HepG2 (cell line): Measurements from ENCODE around the gene ICE2. TPM values are rescaled to one million over a fixed set of nuclear protein-coding genes. Genes with fewer than 3 reads are reported as not detected.

ENCODE experiments used
- CENPT ChIP-seq: sonication (generic); formaldehyde crosslinking; IDR thresholded peaks from 2 replicates; pipeline ENCODE4 v1.8.0; 2022; ENCODE audit warnings: low read depth, mild to moderate bottlenecking, moderate library complexity, missing genetic modification reagents
- CHD4 ChIP-seq: fragments of 200-600 bp; sonication (generic); IDR thresholded peaks from 2 replicates; pipeline ENCODE4 v1.7.0; 2017; ENCODE audit warnings: mild to moderate bottlenecking, low read length, borderline replicate concordance
- GFI1 ChIP-seq: sonication (generic); formaldehyde crosslinking; IDR thresholded peaks from 2 replicates; pipeline ENCODE4 v1.5.0; 2020; ENCODE audit warnings: missing genetic modification reagents, mild to moderate bottlenecking, borderline replicate concordance
- HDAC6 ChIP-seq: fragments of 200-600 bp; sonication (generic); IDR thresholded peaks from 2 replicates; pipeline ENCODE4 v1.7.0; 2017; ENCODE audit warnings: mild to moderate bottlenecking, antibody characterized with exemption, low read length, low read depth
- HNRNPL ChIP-seq: fragments of 200-400 bp; formaldehyde crosslinking; IDR thresholded peaks from 2 replicates; pipeline ENCODE4 v1.6.1; 2017; ENCODE audit warnings: mild to moderate bottlenecking, low read depth, low read length
- HOXD1 ChIP-seq: sonication (generic); formaldehyde crosslinking; IDR thresholded peaks from 2 replicates; pipeline ENCODE4 v1.5.0; 2020; ENCODE audit warnings: missing genetic modification reagents
- IRF9 ChIP-seq: sonication (generic); formaldehyde crosslinking; IDR thresholded peaks from 2 replicates; pipeline ENCODE4 v1.8.0; 2022; ENCODE audit warnings: missing genetic modification reagents, mild to moderate bottlenecking, borderline replicate concordance
- POLR2AphosphoS2 ChIP-seq: IDR thresholded peaks from 2 replicates; pipeline ENCODE4 v1.6.1; 2011; ENCODE audit warnings: low read depth, low read length, improper control_type of control experiment
- ZBTB33 ChIP-seq: sonication (generic); formaldehyde crosslinking; IDR thresholded peaks from 2 replicates; pipeline ENCODE4 v1.4.0; 2020; ENCODE audit warnings: missing genetic modification reagents
- ZNF367 ChIP-seq: sonication (generic); formaldehyde crosslinking; IDR thresholded peaks from 2 replicates; pipeline ENCODE4 v1.4.0; 2020; ENCODE audit warnings: missing genetic modification reagents, borderline replicate concordance
- polyA plus RNA-seq, 8 experiments: library from polyadenylated mRNA; depleted of rRNA in 3 of 8; stranded (reverse) in 7 of 8; unstranded in 1 of 8; fragments of >200 nt; fragmentation: Illumina TruSeq in 4 of 8; extraction: Trizol in 4 of 8; gene quantifications; 2 replicates each; pipeline versions ENCODE4 v1.2.1 to v1.2.3, GENCODE V29; 2011 to 2016; ENCODE audit warnings: low read depth in 4 of 8, missing spikeins in 1 of 8, mixed read lengths in 1 of 8; ENCODE audit not compliant: insufficient read depth in 1 of 8
- total RNA-seq, 5 experiments: library from RNA; depleted of rRNA; stranded (reverse); fragments of >200 nt; fragmentation: Illumina TruSeq; extraction: Trizol; gene quantifications; 2 replicates each; pipeline ENCODE4 v1.2.3, GENCODE V29; 2016; ENCODE audit warnings: low read depth in 1 of 5
- TF ChIP-seq, protein P1 (sequence below): IDR thresholded peaks from 2 replicates; pipeline ENCODE4 v1.6.1; 2016; ENCODE audit warnings: low read depth, missing genetic modification reagents, missing compliant biosample characterization
- TF ChIP-seq, protein P2 (sequence below): sonication (generic); formaldehyde crosslinking; IDR thresholded peaks from 2 replicates; pipeline ENCODE4 v1.4.0; 2020; ENCODE audit warnings: missing genetic modification reagents, mild to moderate bottlenecking, borderline replicate concordance
- TF ChIP-seq, protein P3 (sequence below): IDR thresholded peaks from 2 replicates; pipeline ENCODE4 v1.6.1; 2016; ENCODE audit warnings: mild to moderate bottlenecking, missing biosample characterization, missing genetic modification reagents

The ICE2 gene
- total and polyA plus RNA-seq, 2 of the 13 experiments (the other 11 are each of a cell fraction or from before 2014, with no cell fraction given), result 24.8 to 26.4 TPM

GRCh38 chr15:60392986-60393790 lies 85.8 kb downstream of the ICE2 start (continued):
- TF ChIP-seq IRF9 (no peak), HDAC6 (no peak), HOXD1 (CRISPR knock-in tag) (no peak), CENPT (CRISPR knock-in tag) (no peak), ZBTB33 (0 out of 2 replicates have a peak, but pooled peaks have one; percentile 24), CHD4 (peak; percentile 71; the same call in 1 of the 2 replicates), HNRNPL (no peak), GFI1 (no peak; the same call in 1 of the 2 replicates), POLR2AphosphoS2 (no peak), ZNF367 (CRISPR knock-in tag) (no peak)
- TF ChIP-seq, protein P1, sequence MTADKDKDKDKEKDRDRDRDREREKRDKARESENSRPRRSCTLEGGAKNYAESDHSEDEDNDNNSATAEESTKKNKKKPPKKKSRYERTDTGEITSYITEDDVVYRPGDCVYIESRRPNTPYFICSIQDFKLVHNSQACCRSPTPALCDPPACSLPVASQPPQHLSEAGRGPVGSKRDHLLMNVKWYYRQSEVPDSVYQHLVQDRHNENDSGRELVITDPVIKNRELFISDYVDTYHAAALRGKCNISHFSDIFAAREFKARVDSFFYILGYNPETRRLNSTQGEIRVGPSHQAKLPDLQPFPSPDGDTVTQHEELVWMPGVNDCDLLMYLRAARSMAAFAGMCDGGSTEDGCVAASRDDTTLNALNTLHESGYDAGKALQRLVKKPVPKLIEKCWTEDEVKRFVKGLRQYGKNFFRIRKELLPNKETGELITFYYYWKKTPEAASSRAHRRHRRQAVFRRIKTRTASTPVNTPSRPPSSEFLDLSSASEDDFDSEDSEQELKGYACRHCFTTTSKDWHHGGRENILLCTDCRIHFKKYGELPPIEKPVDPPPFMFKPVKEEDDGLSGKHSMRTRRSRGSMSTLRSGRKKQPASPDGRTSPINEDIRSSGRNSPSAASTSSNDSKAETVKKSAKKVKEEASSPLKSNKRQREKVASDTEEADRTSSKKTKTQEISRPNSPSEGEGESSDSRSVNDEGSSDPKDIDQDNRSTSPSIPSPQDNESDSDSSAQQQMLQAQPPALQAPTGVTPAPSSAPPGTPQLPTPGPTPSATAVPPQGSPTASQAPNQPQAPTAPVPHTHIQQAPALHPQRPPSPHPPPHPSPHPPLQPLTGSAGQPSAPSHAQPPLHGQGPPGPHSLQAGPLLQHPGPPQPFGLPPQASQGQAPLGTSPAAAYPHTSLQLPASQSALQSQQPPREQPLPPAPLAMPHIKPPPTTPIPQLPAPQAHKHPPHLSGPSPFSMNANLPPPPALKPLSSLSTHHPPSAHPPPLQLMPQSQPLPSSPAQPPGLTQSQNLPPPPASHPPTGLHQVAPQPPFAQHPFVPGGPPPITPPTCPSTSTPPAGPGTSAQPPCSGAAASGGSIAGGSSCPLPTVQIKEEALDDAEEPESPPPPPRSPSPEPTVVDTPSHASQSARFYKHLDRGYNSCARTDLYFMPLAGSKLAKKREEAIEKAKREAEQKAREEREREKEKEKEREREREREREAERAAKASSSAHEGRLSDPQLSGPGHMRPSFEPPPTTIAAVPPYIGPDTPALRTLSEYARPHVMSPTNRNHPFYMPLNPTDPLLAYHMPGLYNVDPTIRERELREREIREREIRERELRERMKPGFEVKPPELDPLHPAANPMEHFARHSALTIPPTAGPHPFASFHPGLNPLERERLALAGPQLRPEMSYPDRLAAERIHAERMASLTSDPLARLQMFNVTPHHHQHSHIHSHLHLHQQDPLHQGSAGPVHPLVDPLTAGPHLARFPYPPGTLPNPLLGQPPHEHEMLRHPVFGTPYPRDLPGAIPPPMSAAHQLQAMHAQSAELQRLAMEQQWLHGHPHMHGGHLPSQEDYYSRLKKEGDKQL, result peak; percentile 39; the same call in 1 of the 2 replicates
- TF ChIP-seq, protein P2, sequence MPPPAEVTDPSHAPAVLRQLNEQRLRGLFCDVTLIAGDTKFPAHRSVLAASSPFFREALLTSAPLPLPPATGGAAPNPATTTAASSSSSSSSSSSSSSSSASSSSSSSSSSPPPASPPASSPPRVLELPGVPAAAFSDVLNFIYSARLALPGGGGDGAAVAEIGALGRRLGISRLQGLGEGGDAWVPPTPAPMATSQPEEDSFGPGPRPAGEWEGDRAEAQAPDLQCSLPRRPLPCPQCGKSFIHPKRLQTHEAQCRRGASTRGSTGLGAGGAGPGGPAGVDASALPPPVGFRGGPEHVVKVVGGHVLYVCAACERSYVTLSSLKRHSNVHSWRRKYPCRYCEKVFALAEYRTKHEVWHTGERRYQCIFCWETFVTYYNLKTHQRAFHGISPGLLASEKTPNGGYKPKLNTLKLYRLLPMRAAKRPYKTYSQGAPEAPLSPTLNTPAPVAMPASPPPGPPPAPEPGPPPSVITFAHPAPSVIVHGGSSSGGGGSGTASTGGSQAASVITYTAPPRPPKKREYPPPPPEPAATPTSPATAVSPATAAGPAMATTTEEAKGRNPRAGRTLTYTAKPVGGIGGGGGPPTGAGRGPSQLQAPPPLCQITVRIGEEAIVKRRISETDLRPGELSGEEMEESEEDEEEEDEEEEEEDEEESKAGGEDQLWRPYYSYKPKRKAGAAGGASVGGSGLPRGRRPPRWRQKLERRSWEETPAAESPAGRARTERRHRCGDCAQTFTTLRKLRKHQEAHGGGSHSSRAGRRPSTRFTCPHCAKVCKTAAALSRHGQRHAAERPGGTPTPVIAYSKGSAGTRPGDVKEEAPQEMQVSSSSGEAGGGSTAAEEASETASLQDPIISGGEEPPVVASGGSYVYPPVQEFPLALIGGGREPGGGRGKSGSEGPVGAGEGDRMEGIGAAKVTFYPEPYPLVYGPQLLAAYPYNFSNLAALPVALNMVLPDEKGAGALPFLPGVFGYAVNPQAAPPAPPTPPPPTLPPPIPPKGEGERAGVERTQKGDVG (CRISPR knock-in tag), result peak; percentile 69; the same call in 1 of the 2 replicates
- TF ChIP-seq, protein P3, sequence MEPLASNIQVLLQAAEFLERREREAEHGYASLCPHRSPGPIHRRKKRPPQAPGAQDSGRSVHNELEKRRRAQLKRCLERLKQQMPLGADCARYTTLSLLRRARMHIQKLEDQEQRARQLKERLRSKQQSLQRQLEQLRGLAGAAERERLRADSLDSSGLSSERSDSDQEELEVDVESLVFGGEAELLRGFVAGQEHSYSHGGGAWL, result no peak
